HepG2 (cell line): Measurements from ENCODE around the gene SGIP1. TPM values are rescaled to one million over a fixed set of nuclear protein-coding genes. Genes with fewer than 3 reads are reported as not detected.

Experiments
- ATAC-seq: fragments of 200-7000 bp; cut with Tn5 transposase; 3 replicates; pipeline ENCODE4 v1.9.1; 2020; ENCODE audit warnings: mild to moderate bottlenecking, moderate library complexity
- BruUV-seq: library from RNA; stranded (reverse); fragments of 400-500 nt; replicated peaks from 2 replicates; lab custom pipeline; 2021; lab: Mats Ljungman, UMichigan
- CTCF ChIA-PET: fragments of 300-600 bp; formaldehyde crosslinking; extraction: SDS; loops from one replicate; lab custom pipeline; 2021; ENCODE audit warnings: low total read pairs, inconsistent platforms, low intra/inter-chr PET ratio; lab: Yijun Ruan, JAX
- POLR2A ChIA-PET: fragments of 350-600 bp; sonication (Branson Sonifier 250); formaldehyde crosslinking; loops from one replicate; lab custom pipeline; 2020; ENCODE audit warnings: antibody characterized with exemption, inconsistent platforms; lab: Yijun Ruan, JAX
- DNase-seq: peaks from one replicate; pipeline ENCODE4 v3.0.0-alpha.2; 2015; ENCODE audit warnings: low spot score
- FAIRE-seq: peaks from 3 replicates; lab custom pipeline; 2011; peaks lifted over from hg19 to GRCh38; lab: Jason Lieb, UNC
- H2AFZ ChIP-seq: one replicate; pipeline ENCODE4 v1.6.1; 2011; ENCODE audit warnings: low read length, inconsistent platforms
- H3K27ac ChIP-seq: fragments of 300-600 bp; 3 replicates; pipeline ENCODE4 v1.8.0; 2011; ENCODE audit warnings: mixed run types, mild to moderate bottlenecking, mixed read lengths, low read length, inconsistent platforms; ENCODE audit not compliant: insufficient read depth; ENCODE audit errors: extremely low read length
- H3K27me3 ChIP-seq, 2 experiments: fragments of 200-600 bp in 1 of 2; 2 replicates in 1 of 2; 3 replicates in 1 of 2; pipeline versions ENCODE4 v1.6.0 to v1.8.0; 2011; ENCODE audit warnings: low read length in 2 of 2, mild to moderate bottlenecking in 2 of 2, moderate library complexity in 2 of 2, inconsistent platforms in 1 of 2; ENCODE audit not compliant: insufficient read depth in 2 of 2, control insufficient read depth in 1 of 2
- H3K36me3 ChIP-seq, 2 experiments: fragments of 200-600 bp in 1 of 2; replicated peaks in 1 of 2; 2 replicates in 1 of 2; 3 replicates in 1 of 2; pipeline versions ENCODE4 v1.5.1 to v1.8.0; 2011; ENCODE audit warnings: low read length in 2 of 2, inconsistent platforms in 1 of 2; ENCODE audit not compliant: insufficient read depth in 2 of 2, control insufficient read depth in 1 of 2
- H3K4me1 ChIP-seq: 2 replicates; pipeline ENCODE4 v1.5.1; 2012; ENCODE audit warnings: low read length, inconsistent platforms; ENCODE audit not compliant: insufficient read depth
- H3K4me2 ChIP-seq: 2 replicates; pipeline ENCODE4 v1.6.0; 2011; ENCODE audit warnings: low read depth, low read length, inconsistent platforms
- H3K4me3 ChIP-seq, 3 experiments: fragments of 200-600 bp in 1 of 3; sonication (generic), shearing (Covaris generic) in 1 of 3; replicated peaks in 1 of 3; 2 replicates each; pipeline ENCODE4 v1.5.1; 2011 to 2016; ENCODE audit warnings: low read length in 3 of 3, inconsistent platforms in 2 of 3, low read depth in 2 of 3, mild to moderate bottlenecking in 2 of 3, control low read depth in 1 of 3, mixed read lengths in 1 of 3; ENCODE audit not compliant: insufficient read depth in 1 of 3
- H3K79me2 ChIP-seq: one replicate; pipeline ENCODE4 v1.6.1; 2011; ENCODE audit warnings: low read length, inconsistent platforms; ENCODE audit not compliant: insufficient read depth
- H3K9ac ChIP-seq: 2 replicates; pipeline ENCODE4 v1.6.0; 2011; ENCODE audit warnings: mild to moderate bottlenecking, low read depth, low read length, inconsistent platforms; ENCODE audit not compliant: insufficient read depth
- H3K9me3 ChIP-seq: 2 replicates; pipeline ENCODE4 v1.5.1; 2012; ENCODE audit warnings: mild to moderate bottlenecking, low read length
- H4K20me1 ChIP-seq: 2 replicates; pipeline ENCODE4 v1.6.0; 2011; ENCODE audit warnings: inconsistent platforms, mild to moderate bottlenecking, low read length, moderate library complexity; ENCODE audit not compliant: insufficient read depth
- CC2D1A ChIP-seq: sonication (generic); formaldehyde crosslinking; IDR thresholded peaks from 2 replicates; pipeline ENCODE4 v1.8.1; 2023; ENCODE audit warnings: mild to moderate bottlenecking, missing genetic modification reagents
- FOSL1 ChIP-seq: sonication (generic); formaldehyde crosslinking; IDR thresholded peaks from 2 replicates; pipeline ENCODE4 v1.9.0; 2021; ENCODE audit warnings: missing genetic modification reagents, borderline replicate concordance
- GFI1 ChIP-seq: sonication (generic); formaldehyde crosslinking; IDR thresholded peaks from 2 replicates; pipeline ENCODE4 v1.5.0; 2020; ENCODE audit warnings: missing genetic modification reagents, mild to moderate bottlenecking, borderline replicate concordance
- HDAC2 ChIP-seq: sonication (generic); formaldehyde crosslinking; IDR thresholded peaks from 2 replicates; pipeline ENCODE4 v1.4.0; 2020; ENCODE audit warnings: missing genetic modification reagents
- HMG20B ChIP-seq: conservative IDR thresholded peaks from 2 replicates; pipeline ENCODE4 v1.6.1; 2016; ENCODE audit warnings: missing genetic modification reagents, missing compliant biosample characterization
- HNF4G ChIP-seq, 2 experiments: sonication (generic) in 1 of 2; formaldehyde crosslinking in 1 of 2; IDR thresholded peaks; 2 replicates each; pipeline versions ENCODE4 v1.4.0 to v1.6.1; 2011 to 2020; ENCODE audit warnings: borderline replicate concordance in 2 of 2, low read depth in 2 of 2, mild to moderate bottlenecking in 2 of 2, low read length in 1 of 2, missing genetic modification reagents in 1 of 2, moderate library complexity in 1 of 2
- HOXD1 ChIP-seq: sonication (generic); formaldehyde crosslinking; IDR thresholded peaks from 2 replicates; pipeline ENCODE4 v1.5.0; 2020; ENCODE audit warnings: missing genetic modification reagents
- MZF1 ChIP-seq: sonication (generic); formaldehyde crosslinking; IDR thresholded peaks from 2 replicates; pipeline ENCODE4 v1.8.1; 2023; ENCODE audit warnings: mild to moderate bottlenecking, missing genetic modification reagents, borderline replicate concordance
- SP140L ChIP-seq: sonication (generic); formaldehyde crosslinking; IDR thresholded peaks from 2 replicates; pipeline ENCODE4 v1.4.0; 2020; ENCODE audit warnings: missing genetic modification reagents, borderline replicate concordance
- ZBTB25 ChIP-seq: IDR thresholded peaks from 2 replicates; pipeline ENCODE4 v1.6.1; 2018; ENCODE audit warnings: missing genetic modification reagents
- ZC3H4 ChIP-seq: sonication (generic); formaldehyde crosslinking; IDR thresholded peaks from 2 replicates; pipeline ENCODE4 v1.4.0; 2020; ENCODE audit warnings: missing genetic modification reagents, borderline replicate concordance
- ZNF629 ChIP-seq: sonication (generic); formaldehyde crosslinking; conservative IDR thresholded peaks from 2 replicates; pipeline ENCODE4 v1.5.0; 2020; ENCODE audit warnings: missing genetic modification reagents
- ZNF780A ChIP-seq: sonication (generic); formaldehyde crosslinking; IDR thresholded peaks from 2 replicates; pipeline ENCODE4 v1.8.0; 2022; ENCODE audit warnings: mild to moderate bottlenecking, missing genetic modification reagents, moderate library complexity
- WGBS: methylation state at CpG from one replicate; pipeline ENCODE4 v1.1.6; 2017; ENCODE audit warnings: low lambda C conversion rate; 5-methylcytosine and 5-hydroxymethylcytosine counted together
- in situ Hi-C: cut with HindIII; loops from 2 replicates; pipeline ENCODE4 v1.10.0; 2017; ENCODE audit warnings: low pct_unique_long_range_greater_than_20kb; ENCODE audit not compliant: extremely low pct_ligation_motif_present
- intact Hi-C: fragments of 100-400 bp; cut with micrococcal nuclease; formaldehyde crosslinking; loops from one replicate; pipeline ENCODE4 v1.10.0; 2022; ENCODE audit not compliant: unreplicated experiment
- polyA plus RNA-seq, 8 experiments: library from polyadenylated mRNA; depleted of rRNA in 3 of 8; stranded (reverse) in 7 of 8; unstranded in 1 of 8; fragments of >200 nt; fragmentation: Illumina TruSeq in 4 of 8; extraction: Trizol in 4 of 8; gene quantifications; 2 replicates each; pipeline versions ENCODE4 v1.2.1 to v1.2.3, GENCODE V29; 2011 to 2016; ENCODE audit warnings: low read depth in 4 of 8, missing spikeins in 1 of 8, mixed read lengths in 1 of 8; ENCODE audit not compliant: insufficient read depth in 1 of 8
- total RNA-seq, 5 experiments: library from RNA; depleted of rRNA; stranded (reverse); fragments of >200 nt; fragmentation: Illumina TruSeq; extraction: Trizol; gene quantifications; 2 replicates each; pipeline ENCODE4 v1.2.3, GENCODE V29; 2016; ENCODE audit warnings: low read depth in 1 of 5
- TF ChIP-seq, protein P1 (sequence below): sonication (generic); formaldehyde crosslinking; IDR thresholded peaks from 2 replicates; pipeline ENCODE4 v1.5.1; 2020; ENCODE audit warnings: missing genetic modification reagents, mild to moderate bottlenecking, borderline replicate concordance
- TF ChIP-seq, protein P2 (sequence below): sonication (generic); formaldehyde crosslinking; IDR thresholded peaks from 2 replicates; pipeline ENCODE4 v1.8.0; 2022; ENCODE audit warnings: mild to moderate bottlenecking, missing genetic modification reagents, borderline replicate concordance
- TF ChIP-seq, protein P3 (sequence below): sonication (generic); formaldehyde crosslinking; IDR thresholded peaks from 2 replicates; pipeline ENCODE4 v1.5.0; 2020; ENCODE audit warnings: missing genetic modification reagents, mild to moderate bottlenecking, borderline replicate concordance

Gene SGIP1
- total and polyA plus RNA-seq, 2 of the 13 experiments (the other 11 are each of a cell fraction or from before 2014, with no cell fraction given) = not detected

GRCh38 chr1:66648901-66649595 is 115.1 kb downstream of the SGIP1 start:
- POLR2A ChIA-PET = no interaction called here
- Histone ChIP-seq H3K4me3 (no peak overlapping the region), H3K4me2 (no peak overlapping the region), H2AFZ (no peak overlapping the region), H3K27me3 (no peaks in the 10 kb centered on the region), H3K36me3 (no peaks in the 10 kb centered on the region)
- intact Hi-C loops = no loop called here
- FAIRE-seq = no peak
- TF ChIP-seq CC2D1A (CRISPR knock-in tag) (no peak), MZF1 (no peak), HDAC2 (CRISPR knock-in tag) (no peak), ZNF780A (CRISPR knock-in tag) (no peak), ZNF629 (no peak), ZC3H4 (CRISPR knock-in tag) (no peak), HNF4G (IDR thresholded peaks at IDR 0.05; ENCODE audit: borderline replicate concordance, low read depth, low read length) (no peak), HNF4G (CRISPR knock-in tag; IDR thresholded peaks at IDR 0.05; ENCODE audit: borderline replicate concordance, low read depth) (no peak), FOSL1 (CRISPR knock-in tag) (no peak), HMG20B (CRISPR knock-in tag) (no peak), ZBTB25 (CRISPR knock-in tag) (no peak), HOXD1 (CRISPR knock-in tag) (no peak), SP140L (CRISPR knock-in tag) (no peak), GFI1 (CRISPR knock-in tag) (no peak)
- TF ChIP-seq, protein P1, sequence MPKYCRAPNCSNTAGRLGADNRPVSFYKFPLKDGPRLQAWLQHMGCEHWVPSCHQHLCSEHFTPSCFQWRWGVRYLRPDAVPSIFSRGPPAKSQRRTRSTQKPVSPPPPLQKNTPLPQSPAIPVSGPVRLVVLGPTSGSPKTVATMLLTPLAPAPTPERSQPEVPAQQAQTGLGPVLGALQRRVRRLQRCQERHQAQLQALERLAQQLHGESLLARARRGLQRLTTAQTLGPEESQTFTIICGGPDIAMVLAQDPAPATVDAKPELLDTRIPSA (CRISPR knock-in tag) = no peak
- TF ChIP-seq, protein P2, sequence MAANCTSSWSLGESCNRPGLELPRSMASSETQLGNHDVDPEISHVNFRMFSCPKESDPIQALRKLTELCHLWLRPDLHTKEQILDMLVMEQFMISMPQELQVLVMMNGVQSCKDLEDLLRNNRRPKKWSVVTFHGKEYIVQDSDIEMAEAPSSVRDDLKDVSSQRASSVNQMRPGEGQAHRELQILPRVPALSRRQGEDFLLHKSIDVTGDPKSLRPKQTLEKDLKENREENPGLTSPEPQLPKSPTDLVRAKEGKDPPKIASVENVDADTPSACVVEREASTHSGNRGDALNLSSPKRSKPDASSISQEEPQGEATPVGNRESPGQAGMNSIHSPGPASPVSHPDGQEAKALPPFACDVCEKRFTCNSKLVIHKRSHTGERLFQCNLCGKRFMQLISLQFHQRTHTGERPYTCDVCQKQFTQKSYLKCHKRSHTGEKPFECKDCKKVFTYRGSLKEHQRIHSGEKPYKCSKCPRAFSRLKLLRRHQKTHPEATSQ (CRISPR knock-in tag) = no peak
- TF ChIP-seq, protein P3, sequence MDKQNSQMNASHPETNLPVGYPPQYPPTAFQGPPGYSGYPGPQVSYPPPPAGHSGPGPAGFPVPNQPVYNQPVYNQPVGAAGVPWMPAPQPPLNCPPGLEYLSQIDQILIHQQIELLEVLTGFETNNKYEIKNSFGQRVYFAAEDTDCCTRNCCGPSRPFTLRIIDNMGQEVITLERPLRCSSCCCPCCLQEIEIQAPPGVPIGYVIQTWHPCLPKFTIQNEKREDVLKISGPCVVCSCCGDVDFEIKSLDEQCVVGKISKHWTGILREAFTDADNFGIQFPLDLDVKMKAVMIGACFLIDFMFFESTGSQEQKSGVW = no peak
- TF ChIP-seq, all 625 proteins: peak for 0
- H3K9me3 ChIP-seq = no peaks in the 10 kb centered on the region
- whole genome bisulfite sequencing = 6% methylated on average over 2 of the region's 2 CpGs
- no peaks in the 10 kb centered on the region for H4K20me1 ChIP-seq
- BruUV-seq = no TSS peak
- no peak for ATAC-seq
- no peak overlapping the region for H3K9ac ChIP-seq
- CTCF ChIA-PET = no interaction called here
- H3K79me2 ChIP-seq = no peaks in the 10 kb centered on the region
- in situ Hi-C loops = no loop called here
- no peak for DNase-seq
- H3K4me1 ChIP-seq = no peaks in the 10 kb centered on the region
- no peak overlapping the region for H3K27ac ChIP-seq
